Fibroblast of upper back skin (primary cell): ENCODE results near the gene LRRC36.

Experiments used
- DNase-seq: peaks from one replicate; pipeline ENCODE4 v3.0.0-alpha.2; 2013

LRRC36 gene

GRCh38 chr16:67294171-67294757 lies 32.4 kb upstream of the LRRC36 start:
- no peak for DNase-seq

- peak; percentile 50 for DNase-seq
Measured at GRCh38 chr16:67294938-67295361, 31.7 kb upstream of the LRRC36 start.

- DNase-seq = peak; percentile 77
Measured at GRCh38 chr16:67296420-67296819, 30.2 kb upstream of the LRRC36 start.

GRCh38 chr16:67298277-67298676 lies 28.3 kb upstream of the LRRC36 start:
- DNase-seq = no peak

- no peak for DNase-seq
Measured at GRCh38 chr16:67299269-67299668, 27.3 kb upstream of the LRRC36 start.

GRCh38 chr16:67301080-67301782 lies 25.4 kb upstream of the LRRC36 start:
- DNase-seq = peak; percentile 19

- DNase-seq = no peak
Measured at GRCh38 chr16:67302076-67302475, 24.5 kb upstream of the LRRC36 start.

GRCh38 chr16:67302970-67303369 lies 23.6 kb upstream of the LRRC36 start:
- no peak for DNase-seq

GRCh38 chr16:67304020-67304419 lies 22.6 kb upstream of the LRRC36 start:
- DNase-seq = no peak

- no peak for DNase-seq
Measured at GRCh38 chr16:67305216-67306071, 21.2 kb upstream of the LRRC36 start.

- DNase-seq = no peak
Measured at GRCh38 chr16:67310561-67310960, 16.1 kb upstream of the LRRC36 start.

GRCh38 chr16:67311607-67312488 lies 14.8 kb upstream of the LRRC36 start:
- DNase-seq = peak; percentile 99

- no peak for DNase-seq
Measured at GRCh38 chr16:67312719-67313118, 13.9 kb upstream of the LRRC36 start.

- DNase-seq = no peak
Measured at GRCh38 chr16:67317853-67318252, 8.8 kb upstream of the LRRC36 start.

- DNase-seq = no peak
Measured at GRCh38 chr16:67326115-67326471, 522 bp upstream of the LRRC36 start.

GRCh38 chr16:67327743-67328142 lies 1.1 kb downstream of the LRRC36 start:
- DNase-seq = no peak

- no peak for DNase-seq
Measured at GRCh38 chr16:67329901-67330300, 3.3 kb downstream of the LRRC36 start.

GRCh38 chr16:67333315-67333714 lies 6.7 kb downstream of the LRRC36 start:
- no peak for DNase-seq

GRCh38 chr16:67336116-67336515 lies 9.5 kb downstream of the LRRC36 start:
- no peak for DNase-seq

GRCh38 chr16:67336648-67337047 lies 10.0 kb downstream of the LRRC36 start:
- DNase-seq = no peak

GRCh38 chr16:67339453-67339852 lies 12.8 kb downstream of the LRRC36 start:
- DNase-seq = peak; percentile 38

GRCh38 chr16:67341250-67341649 lies 14.6 kb downstream of the LRRC36 start:
- no peak for DNase-seq

- no peak for DNase-seq
Measured at GRCh38 chr16:67342616-67343015, 16.0 kb downstream of the LRRC36 start.
